Measurements from ENCODE around the gene FSTL4.

Gene FSTL4

DNA sequence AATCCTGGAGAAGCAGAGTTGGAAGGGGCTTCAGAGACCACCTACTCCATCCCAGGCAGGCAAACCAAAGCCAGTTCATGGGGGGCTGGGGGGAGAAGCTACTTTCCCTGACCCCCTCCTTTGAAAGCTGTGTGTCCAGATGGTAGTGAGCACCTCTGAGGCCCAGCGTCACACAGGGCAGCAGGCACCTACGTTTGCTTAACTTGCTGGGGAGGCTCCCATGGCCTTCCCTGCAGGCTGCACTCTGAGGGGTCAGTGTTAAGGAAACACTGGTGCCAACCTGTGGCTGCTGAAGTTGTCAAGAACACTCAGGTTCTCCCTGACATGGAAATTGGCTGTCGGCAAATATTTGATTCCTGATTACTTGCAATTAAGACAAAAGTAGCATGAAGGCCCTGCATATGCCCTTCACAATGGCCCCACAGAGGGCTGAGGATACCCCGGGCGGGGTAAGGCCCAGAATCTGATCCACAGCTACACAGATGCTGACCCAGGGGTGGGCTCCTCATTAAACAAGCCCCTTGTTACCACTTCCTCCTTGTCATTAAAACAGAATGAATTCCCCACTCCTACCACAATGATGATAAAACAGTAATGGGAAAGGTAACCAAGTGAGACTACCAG is 208.5 kb downstream of the FSTL4 start:
- in situ Hi-C loops (cut with HindIII; ENCODE audit: low sequenced_read_pairs) = no loop called here
- DNase-seq (ENCODE audit: low read depth, low spot score) = no peak
- H3K4me3 ChIP-seq (ENCODE audit: low read depth, low read length) = no peak overlapping the region
- TF ChIP-seq, protein P1, sequence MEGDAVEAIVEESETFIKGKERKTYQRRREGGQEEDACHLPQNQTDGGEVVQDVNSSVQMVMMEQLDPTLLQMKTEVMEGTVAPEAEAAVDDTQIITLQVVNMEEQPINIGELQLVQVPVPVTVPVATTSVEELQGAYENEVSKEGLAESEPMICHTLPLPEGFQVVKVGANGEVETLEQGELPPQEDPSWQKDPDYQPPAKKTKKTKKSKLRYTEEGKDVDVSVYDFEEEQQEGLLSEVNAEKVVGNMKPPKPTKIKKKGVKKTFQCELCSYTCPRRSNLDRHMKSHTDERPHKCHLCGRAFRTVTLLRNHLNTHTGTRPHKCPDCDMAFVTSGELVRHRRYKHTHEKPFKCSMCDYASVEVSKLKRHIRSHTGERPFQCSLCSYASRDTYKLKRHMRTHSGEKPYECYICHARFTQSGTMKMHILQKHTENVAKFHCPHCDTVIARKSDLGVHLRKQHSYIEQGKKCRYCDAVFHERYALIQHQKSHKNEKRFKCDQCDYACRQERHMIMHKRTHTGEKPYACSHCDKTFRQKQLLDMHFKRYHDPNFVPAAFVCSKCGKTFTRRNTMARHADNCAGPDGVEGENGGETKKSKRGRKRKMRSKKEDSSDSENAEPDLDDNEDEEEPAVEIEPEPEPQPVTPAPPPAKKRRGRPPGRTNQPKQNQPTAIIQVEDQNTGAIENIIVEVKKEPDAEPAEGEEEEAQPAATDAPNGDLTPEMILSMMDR (IDR thresholded peaks at IDR 0.05; ENCODE audit: low read depth, low read length) = no peak

DNA sequence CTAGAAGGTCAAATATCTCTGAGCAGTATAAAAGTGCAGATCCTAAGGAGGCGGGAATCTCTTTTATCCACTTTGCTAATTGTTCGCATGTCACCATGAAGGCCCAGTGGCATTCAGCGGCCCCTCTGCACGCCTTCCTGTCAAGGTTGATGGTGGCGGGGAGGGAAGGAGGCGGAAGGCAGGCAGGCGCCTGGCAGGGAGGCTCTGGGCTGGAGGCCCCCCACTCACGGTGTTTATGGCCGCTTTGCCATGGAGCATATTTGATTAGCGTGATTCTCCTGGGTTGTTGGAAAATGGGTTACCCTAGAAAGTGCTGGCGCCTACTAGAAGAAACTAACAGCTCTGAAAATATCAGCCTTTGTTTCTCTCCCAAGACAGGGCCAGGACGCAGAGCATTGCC is 209.6 kb downstream of the FSTL4 start:
- in situ Hi-C loops (cut with HindIII; ENCODE audit: low sequenced_read_pairs) = no loop called here

DNA sequence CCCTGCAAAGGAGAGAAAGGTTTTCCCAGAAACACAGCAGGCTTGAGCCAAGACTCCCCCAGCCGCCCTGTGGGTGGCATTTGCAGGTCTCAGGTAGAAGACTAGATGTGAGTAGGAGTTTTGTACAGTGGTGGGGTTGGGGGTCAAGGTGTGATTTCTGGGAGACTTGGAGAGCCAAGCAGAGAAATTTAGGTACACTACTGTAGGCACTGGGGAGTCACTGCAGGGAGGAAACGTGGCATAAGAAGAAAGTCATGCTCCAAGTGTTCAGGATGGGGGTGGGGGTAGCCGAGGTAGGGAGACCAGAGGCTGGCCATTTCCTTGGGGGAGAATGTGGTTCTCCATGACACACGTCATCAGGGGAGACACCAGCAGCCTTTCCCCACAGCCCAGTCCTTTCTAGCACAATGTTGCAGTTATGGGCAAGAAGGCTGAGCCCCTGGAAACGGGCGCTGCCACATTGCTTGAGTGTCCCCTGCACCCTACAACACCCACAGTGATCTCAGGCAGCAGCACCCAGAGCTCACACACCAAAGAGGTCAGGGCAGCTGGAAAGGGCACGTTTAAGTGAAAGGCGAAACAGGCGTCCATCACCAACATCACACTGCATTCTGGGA is 210.5 kb downstream of the FSTL4 start:
- in situ Hi-C loops (cut with HindIII; ENCODE audit: low sequenced_read_pairs) = no loop called here
- TF ChIP-seq, protein P1 (IDR thresholded peaks at IDR 0.05; ENCODE audit: low read depth, low read length) = no peak
- no peak overlapping the region for H3K4me3 ChIP-seq (ENCODE audit: low read depth, low read length)
- DNase-seq (ENCODE audit: low read depth, low spot score) = no peak

More for the DNA sequence above, 209.6 kb downstream of the FSTL4 start:
- H3K4me3 ChIP-seq (ENCODE audit: low read depth, low read length) = no peak overlapping the region
- TF ChIP-seq, protein P1 (IDR thresholded peaks at IDR 0.05; ENCODE audit: low read depth, low read length) = no peak
- DNase-seq (ENCODE audit: low read depth, low spot score) = no peak

DNA sequence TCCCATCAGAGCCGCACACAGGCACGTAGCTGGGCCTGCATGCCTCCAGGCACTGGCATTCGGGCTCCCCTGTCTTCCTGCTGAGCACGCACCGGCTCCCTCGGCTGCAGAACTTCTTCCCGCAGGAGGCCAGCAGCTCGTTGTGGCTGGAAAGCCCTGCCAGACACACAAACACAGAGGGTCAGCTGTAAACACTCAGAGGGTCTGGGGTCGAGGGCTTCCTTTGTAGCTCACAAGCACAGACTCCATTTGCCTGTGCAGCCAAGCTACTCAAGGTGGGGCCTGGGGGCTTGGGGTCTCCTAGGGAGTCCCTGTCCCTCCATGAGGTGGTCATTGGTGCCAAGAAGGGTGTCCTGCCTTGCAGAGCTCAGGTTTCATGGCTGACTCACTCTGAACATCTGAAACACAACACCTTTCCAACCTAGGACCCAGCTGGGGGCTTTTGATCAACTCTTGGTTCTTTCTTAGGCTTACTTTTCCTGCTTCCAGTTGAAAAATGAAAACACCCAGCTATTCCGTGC is 211.4 kb downstream of the FSTL4 start:
- DNase-seq (ENCODE audit: low read depth, low spot score) = no peak
- H3K4me3 ChIP-seq (ENCODE audit: low read depth, low read length) = no peak overlapping the region
- in situ Hi-C loops (cut with HindIII; ENCODE audit: low sequenced_read_pairs) = no loop called here
- TF ChIP-seq, protein P1 (IDR thresholded peaks at IDR 0.05; ENCODE audit: low read depth, low read length) = no peak

DNA sequence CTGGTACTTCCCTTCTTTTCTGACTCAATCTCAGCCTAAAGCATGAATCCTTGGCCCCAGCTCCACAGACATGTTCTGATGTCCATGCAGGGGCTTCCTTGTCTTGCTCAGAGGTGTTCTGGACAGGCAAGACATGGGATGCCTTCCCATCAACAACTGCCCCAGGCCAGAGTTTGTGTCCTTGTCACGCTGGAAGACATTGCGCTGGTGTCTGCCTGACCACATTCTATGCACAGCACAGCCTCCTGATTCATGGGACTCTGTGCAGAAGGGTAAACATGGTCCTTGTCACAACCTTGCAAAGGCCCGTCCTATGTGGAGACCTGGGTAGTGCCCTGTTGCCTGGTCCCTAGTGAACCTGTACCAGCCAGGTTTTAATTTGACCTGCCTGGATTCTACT is 212.2 kb downstream of the FSTL4 start:
- DNase-seq (ENCODE audit: low read depth, low spot score) = no peak
- H3K4me3 ChIP-seq (ENCODE audit: low read depth, low read length) = no peak overlapping the region
- TF ChIP-seq, protein P1 (IDR thresholded peaks at IDR 0.05; ENCODE audit: low read depth, low read length) = no peak
- in situ Hi-C loops (cut with HindIII; ENCODE audit: low sequenced_read_pairs) = no loop called here

DNA sequence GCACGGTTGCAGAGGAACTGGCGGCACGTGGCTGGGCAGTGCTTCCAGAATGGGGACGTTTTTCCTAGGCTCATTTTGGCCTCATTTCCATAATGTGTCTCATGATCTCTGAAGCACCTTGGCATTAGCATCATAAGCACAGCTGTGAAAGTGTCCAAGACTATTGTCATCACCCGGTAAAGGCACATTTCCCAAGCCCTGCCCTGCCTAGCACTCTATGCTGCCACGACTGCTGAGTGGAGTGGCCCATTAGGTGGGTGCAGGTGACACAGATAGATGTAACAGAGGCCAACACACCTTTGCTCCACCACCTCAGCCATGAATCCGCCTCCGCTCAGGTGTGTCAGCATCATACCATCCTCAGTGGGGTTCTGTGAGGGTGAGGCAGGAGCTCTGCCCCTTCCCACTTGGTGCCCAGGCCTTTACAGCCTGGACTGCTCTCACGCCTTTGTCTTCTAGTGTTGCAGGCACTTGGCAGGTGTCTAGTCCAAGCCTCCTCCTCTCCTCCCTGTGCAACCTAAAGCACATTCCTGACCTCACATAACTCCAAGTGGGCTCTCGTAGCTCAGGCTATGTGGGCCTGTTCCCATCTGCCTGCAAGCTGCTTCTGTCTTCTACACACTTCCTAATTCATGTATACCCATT is 213.0 kb downstream of the FSTL4 start:
- in situ Hi-C loops (cut with HindIII; ENCODE audit: low sequenced_read_pairs) = no loop called here
- TF ChIP-seq, protein P1 (IDR thresholded peaks at IDR 0.05; ENCODE audit: low read depth, low read length) = no peak
- H3K4me3 ChIP-seq (ENCODE audit: low read depth, low read length) = no peak overlapping the region
- DNase-seq (ENCODE audit: low read depth, low spot score) = no peak

Data from astrocyte of the spinal cord (primary cell).